GM12864 (cell line): ENCODE results near the gene CUL7.
"Not testable (repeated sequence)": the region's sequence is repeated elsewhere in the genome, so short reads cannot be mapped to it uniquely, and the experiment has no call there.

Source experiments
- DNase-seq: peaks from one replicate; pipeline ENCODE4 v3.0.0-alpha.2; 2011; ENCODE audit warnings: low read depth
- H3K4me3 ChIP-seq: 2 replicates; pipeline ENCODE4 v1.5.1; 2011; ENCODE audit warnings: mild to moderate bottlenecking, low read depth, low read length, control low read depth
- CTCF ChIP-seq: IDR thresholded peaks from 2 replicates; pipeline ENCODE4 v1.5.1; 2011; ENCODE audit warnings: low read depth, mild to moderate bottlenecking, moderate library complexity, low read length, control low read depth, inconsistent platforms; ENCODE audit errors: missing control alignments

Gene CUL7

DNA sequence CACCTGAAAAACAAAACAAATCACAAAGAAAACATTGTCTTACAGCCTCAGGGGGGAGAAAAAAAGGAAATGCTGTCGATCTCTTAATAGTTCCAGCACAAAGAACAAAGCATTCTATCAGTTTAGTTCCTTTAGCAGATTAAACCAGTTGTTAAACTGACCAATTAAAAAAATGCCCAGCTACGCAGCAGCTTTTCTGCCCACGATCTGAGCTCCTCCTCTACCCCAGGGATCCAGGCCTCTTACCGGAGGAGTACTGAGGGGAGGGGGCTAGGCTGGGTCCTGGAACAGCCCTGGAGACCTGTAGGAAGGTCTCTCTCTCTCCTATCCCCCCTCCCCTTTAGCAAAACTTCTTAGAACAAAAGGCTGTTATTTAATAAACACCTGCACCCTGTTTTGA lies 35.8 kb upstream of the CUL7 start:
- H3K4me3 ChIP-seq = no peak overlapping the region
- no peak for DNase-seq
- TF ChIP-seq CTCF = no peak

DNA sequence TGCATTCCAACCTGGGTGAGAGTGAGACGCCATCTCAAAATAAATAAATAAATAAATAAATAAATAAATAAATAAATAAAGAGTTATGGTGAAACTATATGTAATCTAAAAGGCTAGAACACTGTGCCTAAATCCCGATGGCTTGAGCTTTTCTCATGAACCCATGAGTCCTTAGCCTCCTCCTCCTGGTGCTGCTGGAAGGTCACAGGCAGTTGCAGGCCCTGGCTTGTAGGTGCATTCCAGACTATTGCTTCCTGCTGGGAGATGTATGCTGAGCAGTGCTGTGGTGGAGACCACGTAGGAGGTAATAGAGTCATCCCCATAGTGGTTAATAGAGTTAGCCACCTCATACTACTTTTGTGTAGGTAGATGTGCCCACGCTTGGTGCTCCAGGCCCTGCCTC lies 35.0 kb upstream of the CUL7 start:
- TF ChIP-seq CTCF = no peak
- DNase-seq = no peak
- H3K4me3 ChIP-seq = no peak overlapping the region

GRCh38 chr6:43086022-43086658 lies 32.5 kb upstream of the CUL7 start:
- no peak overlapping the region for H3K4me3 ChIP-seq
- no peak for TF ChIP-seq CTCF
- no peak for DNase-seq

DNA sequence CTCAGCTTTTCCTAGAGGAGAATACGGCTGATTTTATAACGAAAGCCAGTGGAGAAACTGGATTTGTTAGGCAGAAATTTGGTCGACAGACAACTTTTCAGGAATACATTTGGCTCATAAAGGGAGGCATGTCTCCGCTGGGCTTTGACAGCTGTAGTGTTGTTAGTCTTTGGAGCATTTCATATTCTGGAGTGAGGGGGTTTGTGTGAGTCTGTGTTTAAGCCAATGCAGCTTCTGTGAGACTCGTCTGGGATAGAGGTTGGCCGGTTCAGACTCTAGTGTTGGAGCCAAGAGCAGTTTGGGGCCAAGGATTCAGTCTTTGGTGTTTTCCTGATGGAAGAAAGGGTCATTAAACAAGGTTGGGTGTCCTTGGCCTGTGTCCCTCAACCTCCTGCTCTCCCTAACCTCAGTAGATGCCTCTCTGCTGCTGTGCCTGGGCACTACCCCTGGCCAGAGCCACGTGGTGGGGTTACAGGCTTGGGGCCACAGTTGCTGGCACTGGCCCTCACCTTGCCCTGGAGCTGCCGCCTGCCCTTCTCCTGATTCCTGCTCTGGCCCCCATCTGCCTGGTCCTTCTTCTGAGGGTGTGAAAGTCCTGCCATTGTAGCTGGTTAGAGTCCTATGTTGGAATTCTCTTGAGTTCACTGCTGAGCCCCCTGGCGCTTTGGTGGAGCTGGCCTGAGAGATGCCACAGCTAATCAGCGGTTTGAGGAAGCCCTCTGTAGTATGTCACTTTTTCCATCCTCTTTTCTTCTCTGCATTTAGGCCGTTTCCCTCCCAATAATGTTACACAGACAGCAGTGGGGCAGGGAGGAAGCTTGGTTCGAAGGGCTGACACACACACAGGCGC lies 29.4 kb upstream of the CUL7 start:
- TF ChIP-seq CTCF = no peak
- no peak overlapping the region for H3K4me3 ChIP-seq
- no peak for DNase-seq

- not testable (repeated sequence) for H3K4me3 ChIP-seq, DNase-seq
Observed at GRCh38 chr6:43081922-43082321, 28.3 kb upstream of the CUL7 start.

- no peak for TF ChIP-seq CTCF
- H3K4me3 ChIP-seq = no peak overlapping the region
- no peak for DNase-seq
Observed at GRCh38 chr6:43081043-43081442, 27.4 kb upstream of the CUL7 start.

DNA sequence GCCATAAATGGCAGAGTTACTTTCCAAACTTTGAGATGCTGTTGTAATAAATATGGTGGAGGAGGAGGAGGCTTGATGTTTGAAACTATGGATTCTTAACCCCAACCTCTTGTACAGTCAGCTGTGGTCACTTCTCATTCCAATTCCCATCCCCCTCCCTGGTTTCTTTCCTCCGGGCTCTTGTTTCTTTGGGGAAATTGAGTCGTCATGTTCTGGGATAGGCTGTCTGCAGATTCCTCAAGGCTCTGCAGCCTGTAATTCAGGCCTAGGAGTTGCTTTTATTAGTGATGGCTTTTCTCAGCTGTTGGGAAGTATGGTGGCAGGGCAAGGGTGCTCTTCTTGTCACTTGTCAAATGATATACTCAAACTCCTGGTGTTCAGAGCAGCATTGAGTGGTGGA lies 25.0 kb upstream of the CUL7 start:
- TF ChIP-seq CTCF = no peak
- no peak overlapping the region for H3K4me3 ChIP-seq
- DNase-seq = no peak
